ENCODE measurements around the gene KAZN.
A peak's percentile ranks its signal among the peaks of the same experiment; 100 is the strongest.

The KAZN gene

DNA sequence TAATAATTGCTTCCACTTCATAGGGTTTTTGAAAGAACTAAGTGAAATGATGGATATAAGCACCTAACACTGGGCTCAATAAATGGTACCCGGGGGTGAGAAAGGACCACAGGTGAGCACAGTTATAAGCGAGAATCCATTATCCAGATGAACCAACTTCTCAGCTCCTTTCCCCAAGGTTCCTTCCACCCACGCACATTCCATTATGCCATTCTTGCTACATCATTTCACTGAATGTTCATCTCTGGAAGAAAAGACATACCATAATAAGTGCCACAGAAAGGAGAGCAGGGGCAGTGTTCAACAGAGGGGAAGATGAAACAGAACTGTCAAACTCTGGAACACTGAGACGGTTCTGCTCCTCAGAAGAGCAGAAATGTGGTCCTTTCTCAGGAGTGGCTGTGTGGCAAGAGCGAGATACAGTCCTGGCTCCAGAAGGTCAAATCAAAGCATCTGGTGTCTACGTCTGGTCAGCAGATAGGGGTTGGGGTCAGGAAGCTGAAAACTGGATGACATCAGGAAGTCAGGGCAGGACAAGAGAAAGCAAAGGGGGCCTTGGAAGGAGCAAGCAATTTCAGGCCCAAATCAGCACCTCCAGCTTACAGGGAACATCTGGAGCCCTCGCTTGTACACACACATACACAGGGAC is 299.6 kb downstream of the KAZN start:
- DNase-seq = no peak

DNA sequence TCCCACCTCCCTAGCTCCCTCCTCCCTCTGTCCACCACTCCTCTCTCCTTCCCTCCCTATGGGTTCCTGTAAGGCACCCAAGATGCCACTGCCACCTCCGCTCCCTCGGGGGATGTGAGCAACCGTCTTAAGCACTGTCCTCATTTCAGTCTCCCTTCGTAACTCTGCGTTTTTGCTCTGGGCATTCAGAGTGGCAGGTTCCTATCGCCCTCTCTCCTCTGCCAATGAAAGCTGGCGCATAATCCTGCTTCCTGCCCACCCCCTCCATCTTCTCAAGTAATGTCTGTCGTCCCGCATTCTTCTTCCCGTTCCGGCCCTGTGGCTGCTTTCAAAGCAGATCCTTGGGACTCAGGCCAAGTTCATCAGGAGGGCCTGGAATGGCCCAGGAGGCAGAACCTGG is 301.2 kb downstream of the KAZN start:
- DNase-seq = no peak

DNA sequence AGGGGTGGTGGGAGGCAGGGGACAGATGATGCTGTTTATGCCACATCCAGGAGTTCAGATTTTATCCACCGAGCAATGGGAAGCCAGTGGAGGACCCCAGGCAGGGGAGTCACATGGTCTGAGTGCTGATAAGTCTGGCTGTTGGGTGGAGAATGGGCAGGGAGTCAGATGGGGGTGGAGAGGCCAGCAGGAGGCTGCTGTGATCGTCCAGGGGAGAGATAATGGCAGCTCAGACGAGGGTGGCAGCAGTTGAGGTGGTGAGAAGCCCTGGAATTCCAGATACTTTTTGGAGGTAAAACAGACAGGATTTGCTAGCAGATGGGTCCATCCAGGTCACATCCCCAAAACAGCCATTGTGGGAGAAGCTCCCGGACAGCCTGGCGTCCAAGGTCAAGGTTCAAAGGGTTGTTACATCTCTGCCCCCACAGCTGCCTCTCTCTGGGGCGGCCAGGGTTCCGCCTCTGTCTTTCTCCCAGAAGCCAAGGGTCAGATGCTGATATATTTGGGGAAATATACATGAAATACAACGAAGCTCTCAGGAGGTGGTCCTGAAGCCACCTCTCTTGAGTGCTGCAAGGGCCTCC is 303.0 kb downstream of the KAZN start:
- no peak for DNase-seq

GRCh38 chr1:14903922-14904321 is 305.4 kb downstream of the KAZN start:
- DNase-seq = no peak

GRCh38 chr1:14906665-14907064 is 308.2 kb downstream of the KAZN start:
- DNase-seq = no peak

GRCh38 chr1:14907416-14907815 is 308.9 kb downstream of the KAZN start:
- DNase-seq = no peak

DNA sequence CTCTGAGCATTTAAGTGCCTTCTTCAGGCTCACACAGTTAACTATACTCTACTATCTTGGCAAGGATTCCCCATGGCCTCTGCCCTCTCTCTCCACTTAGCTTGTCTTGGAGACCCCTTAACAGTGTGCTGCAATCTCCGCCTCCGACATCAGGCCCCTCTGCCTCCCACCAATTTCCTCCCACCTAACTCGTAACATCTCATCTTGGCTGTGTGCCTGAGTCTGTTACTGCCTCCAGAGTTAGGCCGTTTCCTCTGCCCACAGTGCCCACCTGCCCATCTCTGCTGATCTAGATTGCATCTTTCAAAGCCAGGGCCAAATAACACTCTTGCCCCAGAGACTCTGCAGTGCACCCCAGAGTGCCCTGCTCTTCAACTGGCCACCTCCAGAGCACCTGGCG is 310.8 kb downstream of the KAZN start:
- DNase-seq = no peak

GRCh38 chr1:14909920-14910460 is 311.5 kb downstream of the KAZN start:
- peak; percentile 2 for DNase-seq

- no peak for DNase-seq
Observed at GRCh38 chr1:14910984-14911721, 312.7 kb downstream of the KAZN start.

DNA sequence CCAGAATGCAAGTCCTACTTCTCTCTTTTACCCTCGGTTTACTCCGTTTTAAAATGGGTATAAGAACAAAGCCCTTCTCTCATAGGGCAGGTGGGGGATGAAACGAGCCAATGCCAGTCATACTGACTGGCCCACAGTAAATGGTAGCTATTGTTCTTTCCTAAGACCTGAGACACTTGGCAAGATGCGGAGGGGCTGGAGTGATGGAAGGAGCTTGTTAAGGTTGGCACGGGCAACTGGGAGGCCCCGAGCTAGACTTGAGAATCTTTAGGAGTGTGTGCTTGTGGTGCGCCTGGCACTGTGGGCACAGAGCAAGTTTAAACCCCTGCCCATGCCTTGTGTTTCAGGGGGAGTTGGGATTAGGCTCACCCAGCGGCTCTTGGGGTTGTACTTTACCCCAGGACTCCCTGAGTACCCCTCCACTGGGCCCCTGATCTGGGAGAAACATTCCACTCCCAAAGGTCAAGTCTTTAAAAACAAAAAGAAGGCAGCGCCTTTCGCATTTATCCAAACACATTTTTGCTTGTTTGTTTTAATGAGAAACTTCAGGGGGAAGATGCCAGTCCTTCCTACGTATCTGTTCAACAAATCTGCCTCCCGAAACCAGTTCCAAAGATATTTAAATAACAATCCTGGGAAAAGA is 314.5 kb downstream of the KAZN start:
- no peak for DNase-seq

DNA sequence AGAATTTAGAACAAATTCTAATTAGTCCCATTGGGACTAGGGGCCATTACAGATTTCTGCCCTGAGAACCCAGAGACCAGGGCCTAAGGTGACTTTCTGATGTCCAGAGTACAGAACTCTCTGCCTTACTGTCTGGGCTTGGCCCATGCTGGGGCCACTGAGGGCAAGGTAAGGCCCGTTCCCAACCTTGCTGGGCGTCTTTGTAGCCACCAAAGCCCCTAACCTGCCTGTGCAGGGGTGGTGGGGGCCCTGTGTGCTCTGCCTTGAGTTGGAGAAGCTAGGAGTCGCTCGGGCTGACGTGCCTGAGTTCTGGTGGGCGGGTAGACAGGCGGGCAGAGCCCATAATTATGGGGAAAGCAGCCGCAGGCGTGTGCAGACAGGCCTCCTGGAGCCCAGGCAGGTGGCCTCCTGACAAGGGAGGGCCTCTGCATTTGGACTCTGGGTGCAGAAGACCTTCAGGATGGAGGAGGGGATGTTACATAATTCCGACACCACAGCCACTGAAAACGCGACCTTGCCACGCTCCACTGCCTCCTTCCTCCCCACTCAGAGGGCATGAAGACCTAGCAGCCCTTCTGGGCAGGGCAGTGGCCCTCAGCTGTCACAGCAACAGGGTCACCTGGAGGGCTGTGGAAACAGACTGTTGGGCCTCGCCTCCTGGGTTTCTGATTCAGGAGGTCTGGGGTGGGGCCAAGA is 315.1 kb downstream of the KAZN start:
- DNase-seq = peak; percentile 81

DNA sequence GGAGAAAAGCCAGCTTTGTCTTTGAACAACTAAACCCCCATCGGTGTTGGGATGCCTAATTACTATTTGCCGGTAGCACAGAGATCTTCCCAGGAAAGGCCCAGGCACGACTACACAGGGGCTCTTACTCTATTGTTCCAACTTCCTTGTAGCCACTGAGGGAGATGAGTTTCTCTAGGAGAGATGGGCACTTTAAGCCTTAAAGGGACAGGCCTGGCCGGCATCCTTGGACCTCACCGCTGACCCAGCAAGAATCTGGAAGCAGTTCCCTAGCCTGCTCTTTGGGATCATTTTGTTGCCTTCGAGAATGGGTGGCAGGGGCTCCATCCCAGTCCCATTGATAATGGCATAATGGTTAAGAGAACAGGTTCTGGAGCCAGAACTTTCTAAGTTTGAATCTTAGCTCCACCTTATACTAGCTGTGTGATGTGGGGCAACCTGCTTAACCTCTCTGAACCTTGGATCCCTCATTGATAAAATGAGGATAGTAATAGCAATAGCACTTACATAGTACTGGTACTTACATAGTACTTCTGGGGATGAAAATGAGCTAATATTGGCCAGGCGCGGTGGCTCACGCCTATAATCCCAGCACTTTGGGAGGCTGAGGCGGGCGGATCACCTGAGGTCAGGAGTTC is 316.0 kb downstream of the KAZN start:
- DNase-seq = no peak

GRCh38 chr1:14915356-14916054 is 317.0 kb downstream of the KAZN start:
- peak; percentile 60 for DNase-seq

DNA sequence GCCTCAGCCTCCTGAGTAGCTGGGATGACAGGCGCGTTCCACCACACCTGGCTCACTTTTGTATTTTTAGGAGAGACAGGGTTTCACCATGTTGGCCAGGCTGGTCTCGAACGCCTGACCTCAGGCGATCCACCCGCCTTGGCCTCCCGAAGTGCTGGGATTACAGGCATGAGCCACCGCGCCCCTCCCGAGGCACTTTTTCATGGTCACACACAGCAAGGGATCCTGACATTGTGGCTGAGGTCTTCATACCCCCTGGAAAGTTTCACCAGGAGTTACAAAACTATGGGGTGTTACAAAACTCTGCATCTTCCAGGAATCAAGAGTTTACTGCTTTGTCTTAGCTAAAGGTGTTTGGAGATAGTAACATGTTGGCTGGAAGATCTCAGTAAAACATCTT is 320.8 kb downstream of the KAZN start:
- no peak for DNase-seq

- no peak for DNase-seq
Observed at GRCh38 chr1:14919751-14920150, 321.3 kb downstream of the KAZN start.

DNA sequence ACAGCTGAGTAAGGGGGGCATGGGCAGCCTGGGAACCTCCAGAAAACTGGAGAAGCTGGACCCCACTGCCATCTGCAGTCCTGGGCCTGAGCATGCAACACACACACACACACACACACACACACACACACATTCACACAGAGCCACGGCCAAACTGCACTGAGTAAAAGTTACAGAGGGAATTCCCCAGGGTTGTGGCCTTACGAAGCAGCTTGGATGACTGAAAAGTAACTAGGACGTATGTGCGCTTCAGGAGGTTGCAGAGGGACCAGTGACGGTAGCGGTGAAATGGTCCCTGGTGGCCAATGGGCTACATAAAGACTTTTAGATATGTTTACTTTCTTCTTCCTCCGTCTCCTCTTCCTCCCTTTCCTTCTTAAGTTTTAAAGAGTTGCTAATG is 322.6 kb downstream of the KAZN start:
- no peak for DNase-seq

DNA sequence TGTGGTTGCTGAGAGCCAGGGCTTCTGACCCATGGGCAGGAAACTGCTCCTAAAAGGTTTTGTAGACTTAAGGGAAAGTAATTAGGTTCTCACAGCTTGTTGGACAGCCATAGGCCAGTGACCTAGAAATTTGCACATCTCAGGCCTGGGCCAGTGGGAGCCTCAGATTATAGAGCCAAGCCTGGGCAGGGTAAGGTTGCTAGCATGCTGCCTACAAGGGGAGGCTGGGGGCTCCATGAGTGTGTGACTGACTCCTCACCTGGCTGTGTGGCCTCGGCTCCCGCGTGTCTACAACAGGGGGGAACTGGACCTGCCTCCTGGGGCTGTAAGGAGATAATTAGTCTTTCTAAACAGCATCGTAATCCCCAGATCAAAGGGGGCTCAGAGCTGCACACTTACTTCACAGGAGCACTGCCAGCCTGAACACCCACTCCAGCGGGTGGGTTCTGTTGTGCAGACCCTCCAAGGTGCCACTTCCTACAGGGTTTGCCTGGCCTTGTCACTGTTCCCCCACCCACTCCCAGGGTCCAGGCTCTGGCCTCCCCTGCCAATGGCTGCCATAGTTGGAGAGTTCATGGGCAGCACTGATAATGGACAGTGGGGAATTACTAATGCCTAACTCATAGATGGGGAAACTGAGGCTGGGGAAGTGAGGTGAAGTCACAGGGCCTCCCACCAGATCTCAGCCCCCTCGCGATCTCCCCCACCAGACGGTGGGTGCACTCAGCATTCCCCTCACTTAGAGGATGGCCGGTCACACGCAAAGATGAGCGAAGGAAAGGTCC is 324.6 kb downstream of the KAZN start:
- DNase-seq = no peak

- peak; percentile 19 for DNase-seq
Observed at GRCh38 chr1:14923727-14924452, 325.4 kb downstream of the KAZN start.

DNA sequence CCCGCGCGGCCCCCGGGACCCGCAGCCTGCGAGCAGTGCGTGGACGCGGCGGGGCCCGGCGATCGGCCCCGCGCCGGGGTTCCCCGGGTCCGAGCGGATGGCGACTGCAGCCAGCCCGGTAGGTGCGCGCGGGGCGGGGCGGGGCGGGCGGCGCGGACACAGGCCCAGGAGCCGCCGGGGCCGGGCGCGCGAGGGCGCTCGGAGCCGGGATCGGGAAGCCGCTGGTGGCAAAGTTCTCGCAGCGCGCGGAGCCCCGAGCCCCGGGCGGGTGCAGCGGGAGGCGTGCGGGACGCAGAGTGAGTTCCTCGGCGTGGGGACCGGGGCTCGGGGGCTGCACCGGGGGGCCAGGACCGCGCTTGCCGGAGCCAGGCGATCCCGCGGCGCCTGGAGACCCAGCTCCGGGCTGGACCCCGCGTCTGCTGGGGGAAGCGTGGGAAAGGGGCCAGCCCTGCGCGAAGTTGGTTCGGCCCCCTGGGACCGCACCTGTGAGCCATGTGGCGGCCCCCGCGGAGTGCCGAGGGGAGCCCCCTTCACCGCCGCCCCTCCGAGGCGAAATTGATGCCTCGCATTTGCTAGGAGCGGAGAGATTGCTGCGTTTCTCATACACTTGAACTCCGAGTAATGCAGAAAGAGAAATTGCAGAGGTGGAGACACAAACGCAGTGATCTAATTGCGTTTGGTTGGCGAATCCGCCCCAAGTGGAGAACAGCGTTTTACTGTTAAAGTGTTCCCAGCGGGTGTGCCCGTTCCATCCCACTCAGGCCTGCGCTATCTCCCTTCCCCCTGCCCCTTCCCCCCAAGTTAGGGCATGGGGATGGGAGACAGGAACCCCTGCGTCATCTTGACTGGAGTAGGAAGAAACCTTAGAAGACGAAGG is 326.2 kb downstream of the KAZN start:
- DNase-seq = peak; percentile 33
